ENCODE data around the gene ACTRT2.

DNA sequence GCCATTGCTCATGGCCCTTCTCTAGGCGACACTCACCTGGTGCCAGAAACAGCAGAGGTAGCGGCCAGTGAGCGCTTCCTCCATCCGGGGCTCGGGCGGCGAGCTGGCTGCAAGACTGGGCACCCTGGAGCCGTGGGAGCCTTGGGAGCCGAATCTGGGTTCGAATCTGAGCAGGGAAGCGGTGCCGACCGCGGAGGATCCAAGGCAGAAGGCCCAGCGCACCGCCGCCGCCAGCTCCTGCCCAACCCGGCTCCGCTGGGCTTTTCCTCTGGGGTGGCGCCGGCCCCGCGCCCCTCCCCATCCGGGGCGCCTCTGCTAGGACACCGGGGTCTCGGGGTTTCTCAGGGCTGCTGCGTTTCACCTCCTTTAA, 46.0 kb downstream of the ACTRT2 start:
- TF ChIP-seq EP300 (IDR thresholded peaks at IDR 0.05) = no peak
- TF ChIP-seq, protein P1, sequence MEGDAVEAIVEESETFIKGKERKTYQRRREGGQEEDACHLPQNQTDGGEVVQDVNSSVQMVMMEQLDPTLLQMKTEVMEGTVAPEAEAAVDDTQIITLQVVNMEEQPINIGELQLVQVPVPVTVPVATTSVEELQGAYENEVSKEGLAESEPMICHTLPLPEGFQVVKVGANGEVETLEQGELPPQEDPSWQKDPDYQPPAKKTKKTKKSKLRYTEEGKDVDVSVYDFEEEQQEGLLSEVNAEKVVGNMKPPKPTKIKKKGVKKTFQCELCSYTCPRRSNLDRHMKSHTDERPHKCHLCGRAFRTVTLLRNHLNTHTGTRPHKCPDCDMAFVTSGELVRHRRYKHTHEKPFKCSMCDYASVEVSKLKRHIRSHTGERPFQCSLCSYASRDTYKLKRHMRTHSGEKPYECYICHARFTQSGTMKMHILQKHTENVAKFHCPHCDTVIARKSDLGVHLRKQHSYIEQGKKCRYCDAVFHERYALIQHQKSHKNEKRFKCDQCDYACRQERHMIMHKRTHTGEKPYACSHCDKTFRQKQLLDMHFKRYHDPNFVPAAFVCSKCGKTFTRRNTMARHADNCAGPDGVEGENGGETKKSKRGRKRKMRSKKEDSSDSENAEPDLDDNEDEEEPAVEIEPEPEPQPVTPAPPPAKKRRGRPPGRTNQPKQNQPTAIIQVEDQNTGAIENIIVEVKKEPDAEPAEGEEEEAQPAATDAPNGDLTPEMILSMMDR (IDR thresholded peaks at IDR 0.05) = no peak
- no peak for TF ChIP-seq POLR2AphosphoS5 (IDR thresholded peaks at IDR 0.05)

Data from esophagus muscularis mucosa (tissue), 4 donors.